Activated effector memory CD4-positive, alpha-beta T cell treated with anti-CD3 and anti-CD28 coated beads, Interleukin-2, amount 50 U/mL, for 16 hours (primary cell): Measurements from ENCODE around the gene CAMK2B.
A peak's percentile ranks its signal among the peaks of the same experiment; 100 is the strongest.

Experiments used
- DNase-seq: peaks from one replicate; pipeline ENCODE4 v3.0.0-alpha.2; 2020

The CAMK2B gene

GRCh38 chr7:44325201-44325671 is at the start of gene CAMK2B:
TSS of gene CAMK2B (minus strand) at chr7:44325594. CDS start at chr7:44325421, 173 bp downstream.
- peak; percentile 50 for DNase-seq

- no peak for DNase-seq
These were observed 48.8 kb upstream of the CAMK2B start for GRCh38 chr7:44374007-44374763.

GRCh38 chr7:44373418-44373740 is 48.0 kb upstream of the CAMK2B start:
- no peak for DNase-seq

- DNase-seq = no peak
These were observed 47.4 kb upstream of the CAMK2B start for GRCh38 chr7:44372560-44373417.

GRCh38 chr7:44368885-44369284 is 43.5 kb upstream of the CAMK2B start:
- DNase-seq = no peak

DNA sequence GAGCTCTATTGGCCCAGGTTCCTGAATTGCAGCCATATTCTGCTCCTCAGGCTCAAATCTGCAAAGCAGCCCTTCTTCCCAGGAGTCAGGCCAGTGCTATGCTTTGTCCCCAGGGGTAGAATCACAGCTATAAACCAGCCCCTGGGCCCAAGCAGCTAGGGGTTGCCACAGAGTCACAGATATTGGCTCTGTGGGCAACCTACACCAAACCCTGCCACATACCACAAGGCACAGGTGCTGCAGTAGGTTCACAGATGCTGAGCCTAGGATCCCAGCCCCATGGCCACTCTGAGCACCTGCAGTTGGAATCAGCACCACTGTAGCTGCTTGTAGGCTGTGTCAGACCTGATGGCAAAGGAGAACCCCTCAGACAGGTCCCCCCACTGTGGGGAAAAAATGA is 43.1 kb upstream of the CAMK2B start:
- no peak for DNase-seq

GRCh38 chr7:44367475-44368043 is 42.2 kb upstream of the CAMK2B start:
- no peak for DNase-seq

GRCh38 chr7:44366986-44367385 is 41.6 kb upstream of the CAMK2B start:
- no peak for DNase-seq

- no peak for DNase-seq
These were observed 28.3 kb upstream of the CAMK2B start for GRCh38 chr7:44353668-44354067.

- DNase-seq = no peak
These were observed 23.7 kb upstream of the CAMK2B start for GRCh38 chr7:44348851-44349781.

DNA sequence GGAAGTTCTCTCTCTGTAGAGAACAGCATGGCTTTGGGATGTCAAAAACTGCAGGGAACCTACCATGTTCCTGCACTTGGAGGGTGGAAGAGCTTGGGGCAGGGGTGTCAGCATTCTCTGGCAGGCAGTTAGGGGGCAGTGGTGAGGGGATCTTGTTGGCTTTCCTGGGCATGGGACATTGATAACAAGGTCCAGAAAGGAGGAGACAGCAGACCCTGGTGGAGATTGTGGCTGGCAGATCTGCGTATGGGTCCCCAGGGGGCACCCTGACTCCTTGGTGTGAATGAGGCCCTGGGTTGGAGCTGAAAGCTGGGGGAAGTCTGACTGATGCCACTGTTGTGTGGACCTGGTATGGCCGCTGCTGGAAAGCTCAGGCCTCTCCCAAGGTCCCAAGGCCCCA is 22.9 kb upstream of the CAMK2B start:
- no peak for DNase-seq

DNA sequence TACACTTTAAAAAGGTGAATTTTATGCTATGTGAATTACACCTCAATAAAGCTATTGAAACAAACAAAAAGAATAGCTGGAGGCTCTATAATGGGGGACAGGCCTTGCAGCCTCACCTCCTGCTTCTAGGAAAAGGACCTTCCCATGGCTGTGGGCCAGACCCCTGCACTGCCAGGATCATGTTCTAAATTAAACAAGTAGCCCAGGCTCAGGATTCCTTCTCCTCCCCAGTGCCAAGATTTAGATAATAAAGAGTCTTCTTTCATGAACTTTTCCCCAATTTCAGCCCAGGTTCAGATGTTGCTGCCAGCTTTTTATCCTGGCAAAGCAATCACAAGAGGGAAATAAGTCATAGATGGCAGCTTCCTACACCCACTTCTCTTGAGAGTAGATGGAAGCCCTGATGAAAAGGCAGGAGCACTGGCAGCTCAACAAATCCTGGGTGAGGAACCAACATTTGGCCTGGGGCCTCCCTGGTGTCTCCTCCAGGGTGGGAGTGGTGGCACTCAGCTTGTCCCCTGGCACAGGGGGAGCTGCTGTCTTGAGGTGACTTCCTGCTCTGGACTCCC is 22.2 kb upstream of the CAMK2B start:
- no peak for DNase-seq

- DNase-seq = no peak
These were observed 20.7 kb upstream of the CAMK2B start for GRCh38 chr7:44346063-44346462.

GRCh38 chr7:44341401-44341800 is 16.0 kb upstream of the CAMK2B start:
- DNase-seq = no peak

GRCh38 chr7:44338600-44338999 is 13.2 kb upstream of the CAMK2B start:
- DNase-seq = no peak

- no peak for DNase-seq
These were observed 11.1 kb upstream of the CAMK2B start for GRCh38 chr7:44336491-44336890.

GRCh38 chr7:44335184-44335583 is 9.8 kb upstream of the CAMK2B start:
- no peak for DNase-seq

DNA sequence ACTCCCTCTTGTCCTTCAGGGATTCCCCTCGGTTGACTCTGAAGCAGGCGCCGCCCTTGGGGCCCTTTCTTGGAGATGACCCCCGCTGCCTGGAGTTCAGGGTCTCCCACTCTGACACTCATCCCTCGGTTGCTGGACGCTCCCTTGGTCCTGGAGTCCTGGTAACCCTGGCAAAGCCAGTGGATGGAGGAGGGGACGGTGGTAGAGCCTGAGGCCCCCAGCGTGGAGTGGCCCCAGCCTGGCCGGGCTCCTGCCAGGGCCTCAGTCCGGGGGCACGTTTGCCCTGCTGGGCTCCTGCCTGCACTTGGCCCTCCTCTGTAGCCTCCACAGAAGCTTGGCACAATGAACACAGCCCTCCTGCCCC is 9.3 kb upstream of the CAMK2B start:
- no peak for DNase-seq

GRCh38 chr7:44333911-44334733 is 8.7 kb upstream of the CAMK2B start:
- DNase-seq = no peak

- DNase-seq = no peak
These were observed 6.3 kb upstream of the CAMK2B start for GRCh38 chr7:44331682-44332081.

DNA sequence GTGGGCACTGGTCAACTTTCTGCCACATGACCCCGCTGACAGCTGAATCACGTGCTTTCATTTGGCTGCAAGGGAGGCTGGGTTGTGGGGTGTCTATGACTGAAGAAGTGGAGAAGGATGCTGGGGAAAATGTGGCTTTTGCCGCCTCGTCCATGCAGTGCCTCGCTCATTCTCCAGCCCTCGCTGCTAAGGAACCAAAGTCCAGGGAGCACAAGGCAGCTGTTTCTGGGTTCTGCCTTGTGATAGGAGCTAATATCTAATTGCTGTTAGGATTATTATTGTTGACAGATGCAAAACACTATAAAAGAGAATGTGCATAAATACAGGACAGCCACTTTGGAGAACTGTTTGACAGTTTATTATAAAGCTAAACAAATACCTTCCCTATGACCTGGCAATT is 4.9 kb upstream of the CAMK2B start:
- no peak for DNase-seq

DNA sequence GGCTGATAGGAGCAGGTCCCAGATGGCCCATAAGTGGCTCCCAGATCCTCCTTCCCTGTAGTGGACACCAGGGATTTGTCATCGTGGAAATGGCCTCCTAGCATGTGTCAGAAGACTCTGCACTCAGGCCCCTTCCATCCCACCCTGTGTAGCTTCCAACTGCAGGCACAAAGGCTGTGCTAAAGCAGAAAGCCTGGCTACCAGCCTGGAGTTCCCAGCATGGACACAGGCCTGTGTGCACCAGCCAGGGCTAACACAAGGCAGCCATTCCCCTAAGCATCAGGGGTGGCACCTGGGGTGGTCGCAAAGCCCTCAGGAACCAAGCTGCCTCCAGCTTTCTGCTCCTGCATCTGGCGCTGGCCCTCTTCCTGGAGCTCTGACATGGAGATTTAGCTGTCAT is 4.5 kb upstream of the CAMK2B start:
- peak; percentile 38 for DNase-seq
